ENCODE results near the gene PNMA5.

- TF ChIP-seq CTCF (conservative IDR thresholded peaks at IDR 0.05; ENCODE audit: low read length), result no peak
- TF ChIP-seq EZH2phosphoT487 (IDR thresholded peaks at IDR 0.05; ENCODE audit: borderline replicate concordance), result no peak
These were observed 6.1 kb downstream of the PNMA5 start for GRCh38 chrX:152987801-152988200.
